Thyroid gland (tissue), 4 donors: Measurements from ENCODE around the gene MTUS2. TPM values are rescaled to one million over a fixed set of nuclear protein-coding genes. Genes with fewer than 3 reads are reported as not detected.

Source experiments
- DNase-seq, 2 donors: peaks; one replicate each; pipeline ENCODE4 v3.0.0-alpha.2; 2019
- H3K27ac ChIP-seq, 3 donors: fragments of 200-600 bp; sonication (generic); 1 replicate in 2 of 3; 2 replicates in 1 of 3; pipeline ENCODE4 v1.5.1; 2016 to 2019; ENCODE audit warnings: mild to moderate bottlenecking in 1 of 3, moderate library complexity in 1 of 3
- H3K27me3 ChIP-seq: fragments of 200-600 bp; sonication (generic); one replicate; pipeline ENCODE4 v1.5.1; 2019
- H3K36me3 ChIP-seq, 2 donors: fragments of 200-600 bp; sonication (generic); one replicate each; pipeline ENCODE4 v1.5.1; 2016 to 2019
- H3K4me1 ChIP-seq, 2 donors: fragments of 200-600 bp; sonication (generic); one replicate each; pipeline ENCODE4 v1.5.1; 2017 to 2019
- H3K4me3 ChIP-seq, 3 donors: fragments of 200-600 bp; sonication (generic); replicated peaks in 1 of 3; 1 replicate in 2 of 3; 2 replicates in 1 of 3; pipeline ENCODE4 v1.5.1; 2016; ENCODE audit warnings: mild to moderate bottlenecking in 1 of 3
- H3K9me3 ChIP-seq: fragments of 200-600 bp; sonication (generic); one replicate; pipeline ENCODE4 v1.5.1; 2017
- CTCF ChIP-seq, 6 experiments: fragments of 200-600 bp in 3 of 6; fragments of 450-650 bp in 3 of 6; sonication (generic) in 3 of 6; IDR thresholded peaks; one replicate each; pipeline ENCODE4 v1.5.1; 2016 to 2019; ENCODE audit warnings: antibody characterized with exemption in 6 of 6, mild to moderate bottlenecking in 2 of 6, inconsistent platforms in 1 of 6, moderate library complexity in 1 of 6
- POLR2A ChIP-seq, 2 donors: fragments of 450-650 bp; IDR thresholded peaks; one replicate each; pipeline ENCODE4 v1.6.1; 2017; ENCODE audit warnings: antibody characterized with exemption in 2 of 2, mild to moderate bottlenecking in 2 of 2, moderate library complexity in 1 of 2
- WGBS, 2 donors: methylation state at CpG; one replicate each; pipeline ENCODE4 v1.1.5; 2017; 5-methylcytosine and 5-hydroxymethylcytosine counted together
- intact Hi-C: fragments of 100-400 bp; cut with DNase I; formaldehyde crosslinking; loops from one replicate; pipeline ENCODE4 v1.15.1; 2023
- total RNA-seq, 4 donors: library from RNA; depleted of rRNA; stranded (reverse); fragments of >200 nt; gene quantifications; one replicate each; pipeline ENCODE4 v1.2.3, GENCODE V29; 2016

Gene MTUS2
- total RNA-seq, 4 donors from 2014 or later, result 0.98 to 1.5 (median 1.1) TPM

- Histone ChIP-seq H3K27ac (no peak overlapping the region), H3K36me3 (no peaks in the 10 kb centered on the region), H3K9me3 (no peaks in the 10 kb centered on the region), H3K4me3 (no peak overlapping the region), H3K27me3 (no peaks in the 10 kb centered on the region), H3K4me1 (peaks cover 0 to 3% of the 10 kb centered on the region in 2 donors)
- TF ChIP-seq POLR2A (IDR thresholded peaks at IDR 0.05) (no peak), CTCF (IDR thresholded peaks at IDR 0.05) (no peak)
- WGBS, 2 donors, result 81 to 83% methylated on average over 4 to 5 of the region's 5 CpGs
- intact Hi-C loops, result no loop called here
- no peak for DNase-seq
Observed at GRCh38 chr13:29222458-29222857, 402.3 kb downstream of the MTUS2 start.

GRCh38 chr13:29224206-29224605 is 404.1 kb downstream of the MTUS2 start:
- no peaks in the 10 kb centered on the region for H3K27me3 ChIP-seq
- WGBS, 2 donors, result 88 to 91% methylated on average over 2 of the region's 2 CpGs
- no peak for TF ChIP-seq POLR2A (IDR thresholded peaks at IDR 0.05)
- no peak for TF ChIP-seq CTCF (IDR thresholded peaks at IDR 0.05)
- no peaks in the 10 kb centered on the region for H3K36me3 ChIP-seq
- DNase-seq, result no peak
- H3K4me1 ChIP-seq, result peaks cover 0 to 3% of the 10 kb centered on the region in 2 donors
- intact Hi-C loops, result no loop called here
- H3K27ac ChIP-seq, result no peak overlapping the region
- no peak overlapping the region for H3K4me3 ChIP-seq
- no peaks in the 10 kb centered on the region for H3K9me3 ChIP-seq

GRCh38 chr13:29227576-29227975 is 407.4 kb downstream of the MTUS2 start:
- H3K27me3 ChIP-seq, result no peaks in the 10 kb centered on the region
- no peaks in the 10 kb centered on the region for H3K36me3 ChIP-seq
- peaks cover 0 to 3% of the 10 kb centered on the region in 2 donors for H3K4me1 ChIP-seq
- intact Hi-C loops, result no loop called here
- H3K9me3 ChIP-seq, result no peaks in the 10 kb centered on the region
- DNase-seq, result no peak
- H3K27ac ChIP-seq, result no peak overlapping the region
- H3K4me3 ChIP-seq, result no peak overlapping the region
- TF ChIP-seq POLR2A (IDR thresholded peaks at IDR 0.05), result no peak
- no peak for TF ChIP-seq CTCF (IDR thresholded peaks at IDR 0.05)

GRCh38 chr13:29230299-29230845 is 410.2 kb downstream of the MTUS2 start:
- peaks cover 0 to 3% of the 10 kb centered on the region in 2 donors for H3K4me1 ChIP-seq
- no peak overlapping the region for H3K27ac ChIP-seq
- DNase-seq, result no peak
- no peak overlapping the region for H3K4me3 ChIP-seq
- no peaks in the 10 kb centered on the region for H3K27me3 ChIP-seq
- 65 to 70% methylated on average over 3 of the region's 3 CpGs for WGBS, 2 donors
- no peaks in the 10 kb centered on the region for H3K9me3 ChIP-seq
- H3K36me3 ChIP-seq, result no peaks in the 10 kb centered on the region
- intact Hi-C loops, result no loop called here
- TF ChIP-seq POLR2A (IDR thresholded peaks at IDR 0.05) (no peak), CTCF (IDR thresholded peaks at IDR 0.05) (no peak)

- TF ChIP-seq POLR2A (IDR thresholded peaks at IDR 0.05) (no peak), CTCF (IDR thresholded peaks at IDR 0.05) (no peak)
- Histone ChIP-seq H3K36me3 (no peaks in the 10 kb centered on the region), H3K4me3 (no peak overlapping the region), H3K27me3 (no peaks in the 10 kb centered on the region), H3K9me3 (no peaks in the 10 kb centered on the region), H3K27ac (no peak overlapping the region), H3K4me1 (no peaks in the 10 kb centered on the region)
- no peak for DNase-seq
- 40 to 51% methylated on average over 3 of the region's 3 CpGs for WGBS, 2 donors
- intact Hi-C loops, result no loop called here
Observed at GRCh38 chr13:29239653-29240525, 419.8 kb downstream of the MTUS2 start.
